ENCODE data around the gene CKAP5. TPM values are rescaled to one million over a fixed set of nuclear protein-coding genes. Genes with fewer than 3 reads are reported as not detected.
"Not testable (repeated sequence)": the region's sequence is repeated elsewhere in the genome, so short reads cannot be mapped to it uniquely, and the experiment has no call there.

Gene CKAP5
- total RNA-seq, 1 donor from 2014 or later, result 58.0 TPM

DNA sequence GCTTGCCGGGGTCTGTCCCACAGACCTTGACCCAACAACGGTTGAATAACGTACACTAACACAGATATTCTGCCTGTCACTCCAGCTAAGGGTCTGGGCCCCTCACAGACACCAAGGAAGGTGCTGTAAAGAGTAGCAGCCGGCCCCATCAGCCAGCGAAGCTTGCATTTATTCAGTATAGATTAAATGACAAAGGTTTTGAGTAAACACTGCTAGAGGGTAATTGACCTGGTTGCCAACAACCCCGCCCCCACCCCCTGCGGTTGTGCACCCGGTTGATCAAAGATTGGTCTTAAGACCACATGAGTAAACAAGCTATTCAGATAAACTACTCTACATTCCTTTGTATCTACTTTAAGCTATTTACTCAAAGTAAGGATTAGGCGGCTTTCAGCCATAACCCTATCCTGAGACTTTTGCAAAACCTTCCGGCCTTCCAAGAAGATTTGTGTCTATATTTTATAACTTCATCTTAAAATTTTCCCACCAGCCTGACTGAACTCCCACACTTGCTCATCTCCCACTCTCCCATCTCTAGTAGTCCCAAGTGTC, 4.8 kb upstream of the CKAP5 start:
- DNase-seq, result no peak

DNA sequence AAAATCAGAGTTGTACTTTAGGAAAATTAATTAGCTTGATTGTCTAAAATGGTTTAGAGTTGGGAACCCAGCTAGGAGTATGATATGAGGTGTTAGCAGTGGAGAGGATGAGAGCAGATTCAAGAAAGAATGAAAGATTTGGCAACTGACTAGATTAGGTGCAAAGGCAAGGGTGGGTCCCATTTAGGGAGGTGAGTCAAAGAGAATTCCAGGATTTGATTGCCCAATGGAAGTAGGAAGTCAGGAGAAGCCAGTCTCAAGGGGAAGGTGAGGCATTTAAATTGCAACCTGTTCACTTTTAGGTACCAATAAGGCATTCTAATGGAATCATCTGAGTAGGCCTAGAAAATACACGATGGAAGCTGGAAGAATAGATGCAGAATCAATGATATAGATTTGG, 3.6 kb upstream of the CKAP5 start:
- no peak for DNase-seq

GRCh38 chr11:46846510-46846830, 390 bp upstream of the CKAP5 start:
- no peak for DNase-seq

GRCh38 chr11:46845440-46845739, 690 bp downstream of the CKAP5 start:
- no peak for DNase-seq

DNA sequence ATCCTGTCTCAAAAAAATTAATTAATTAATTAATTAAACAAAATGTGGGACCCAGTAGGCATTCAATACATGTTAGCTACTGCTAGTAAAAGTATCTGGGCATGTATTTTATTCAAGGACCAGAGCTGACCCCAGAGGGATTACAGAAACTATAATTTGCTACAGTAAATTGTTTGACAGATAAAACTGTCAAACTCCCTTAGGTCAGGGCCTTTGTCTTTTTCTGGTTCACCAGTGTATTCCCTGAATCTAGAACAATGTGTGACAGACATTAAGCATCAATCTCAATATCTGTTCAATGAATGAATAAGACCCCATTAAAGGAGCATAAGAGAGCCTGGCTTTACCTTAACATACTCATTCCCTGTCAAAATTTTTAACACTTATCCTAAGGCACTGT, 6.0 kb downstream of the CKAP5 start:
- DNase-seq, result no peak

DNA sequence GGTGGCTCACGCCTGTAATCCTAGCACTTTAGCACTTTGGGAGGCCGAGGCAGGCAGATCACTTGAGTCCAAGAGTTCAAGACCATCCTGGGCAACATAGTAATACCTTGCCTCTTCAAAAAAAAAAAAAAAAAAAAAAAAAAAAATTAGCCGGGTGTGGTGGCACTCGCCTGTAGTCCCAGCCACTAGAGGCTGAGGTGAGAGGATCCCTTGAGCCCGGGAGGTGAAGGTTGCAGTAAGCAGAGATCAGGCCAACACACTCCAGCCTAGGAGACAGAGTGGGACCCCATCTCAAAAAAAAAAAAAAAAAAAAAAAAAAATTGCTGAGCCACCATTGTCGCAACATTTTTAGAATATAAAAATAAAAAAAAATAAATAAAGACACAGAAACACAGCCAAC, 7.6 kb downstream of the CKAP5 start:
- DNase-seq, result no peak

DNA sequence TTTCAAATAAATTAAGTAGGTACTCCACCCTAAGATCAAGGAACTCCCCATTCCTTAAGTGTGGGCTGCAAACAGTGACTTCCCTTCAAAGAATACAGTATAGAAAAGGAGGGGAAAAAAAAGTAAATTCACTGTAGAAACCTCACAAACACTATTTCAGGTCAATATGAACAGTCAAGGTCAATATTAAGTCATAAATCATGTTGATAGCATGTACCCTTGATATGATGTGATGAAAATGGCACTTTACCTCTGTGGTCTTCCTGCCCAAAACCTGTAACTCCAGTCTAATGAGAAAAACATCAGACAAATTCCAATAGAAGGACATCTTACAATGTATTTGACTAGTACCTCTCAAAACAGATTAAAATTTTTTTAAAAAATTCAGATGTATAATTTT, 8.2 kb downstream of the CKAP5 start:
- DNase-seq, result no peak

GRCh38 chr11:46836870-46837269, 9.2 kb downstream of the CKAP5 start:
- DNase-seq, result no peak

- DNase-seq, result no peak
Measured at GRCh38 chr11:46836431-46836830, 9.6 kb downstream of the CKAP5 start.

- DNase-seq, result no peak
Measured at GRCh38 chr11:46835897-46836296, 10.2 kb downstream of the CKAP5 start.

GRCh38 chr11:46834821-46835220, 11.3 kb downstream of the CKAP5 start:
- no peak for DNase-seq

DNA sequence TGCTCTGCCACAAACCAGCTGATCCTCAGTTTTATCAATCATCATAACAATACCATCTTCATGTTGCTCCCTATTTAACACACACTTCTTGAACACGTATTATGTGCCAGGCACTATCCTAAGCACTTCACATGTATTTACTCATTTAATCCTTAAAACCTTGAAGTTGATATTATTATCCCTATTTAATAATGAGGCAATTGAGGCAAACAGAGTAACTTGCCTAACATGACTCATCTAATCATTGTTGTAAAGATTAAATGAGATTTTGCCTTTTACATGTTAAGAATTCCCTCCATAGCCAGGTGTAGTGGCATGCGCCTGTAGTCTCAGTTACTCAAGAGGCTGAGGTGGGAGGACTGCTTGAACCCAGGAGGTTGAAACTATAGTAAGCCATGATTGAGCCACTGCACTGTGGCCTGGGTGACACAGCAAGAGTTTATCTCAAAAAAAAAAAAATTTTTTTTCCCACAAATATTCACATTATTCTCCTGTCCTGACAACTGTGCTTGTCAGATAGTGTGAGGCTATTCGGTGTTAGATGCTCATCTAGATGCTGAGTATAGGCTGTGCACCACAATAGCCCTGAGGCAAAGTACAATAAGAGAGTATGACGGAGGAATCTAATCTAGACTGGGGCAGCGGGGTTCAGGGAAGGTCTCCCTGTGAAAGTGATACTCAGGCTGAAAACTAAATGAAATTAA, 13.4 kb downstream of the CKAP5 start:
- no peak for DNase-seq

DNA sequence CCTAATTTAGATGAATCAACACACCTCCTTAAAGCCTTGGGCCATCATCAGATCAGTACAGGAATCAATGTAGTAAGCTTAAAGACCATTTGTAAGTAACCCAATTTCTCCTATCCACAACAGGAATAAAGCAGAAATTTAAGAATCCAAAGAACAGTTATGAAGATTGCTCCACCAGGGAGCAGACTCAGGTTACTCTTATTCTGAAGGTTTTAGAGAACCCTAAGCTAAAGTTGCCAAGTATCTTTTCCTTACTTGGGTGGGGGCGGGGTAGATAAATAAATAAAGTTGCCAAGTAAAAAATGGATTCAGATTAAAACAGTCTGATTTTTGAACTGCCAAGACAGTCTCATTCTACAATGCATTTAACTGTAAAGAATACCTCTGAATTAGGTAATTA, 18.1 kb downstream of the CKAP5 start:
- DNase-seq, result no peak

- peak; percentile 83 for DNase-seq
Measured at GRCh38 chr11:46826310-46827044, 19.6 kb downstream of the CKAP5 start.

- DNase-seq, result peak; percentile 70
Measured at GRCh38 chr11:46808799-46809431, 37.2 kb downstream of the CKAP5 start.

DNA sequence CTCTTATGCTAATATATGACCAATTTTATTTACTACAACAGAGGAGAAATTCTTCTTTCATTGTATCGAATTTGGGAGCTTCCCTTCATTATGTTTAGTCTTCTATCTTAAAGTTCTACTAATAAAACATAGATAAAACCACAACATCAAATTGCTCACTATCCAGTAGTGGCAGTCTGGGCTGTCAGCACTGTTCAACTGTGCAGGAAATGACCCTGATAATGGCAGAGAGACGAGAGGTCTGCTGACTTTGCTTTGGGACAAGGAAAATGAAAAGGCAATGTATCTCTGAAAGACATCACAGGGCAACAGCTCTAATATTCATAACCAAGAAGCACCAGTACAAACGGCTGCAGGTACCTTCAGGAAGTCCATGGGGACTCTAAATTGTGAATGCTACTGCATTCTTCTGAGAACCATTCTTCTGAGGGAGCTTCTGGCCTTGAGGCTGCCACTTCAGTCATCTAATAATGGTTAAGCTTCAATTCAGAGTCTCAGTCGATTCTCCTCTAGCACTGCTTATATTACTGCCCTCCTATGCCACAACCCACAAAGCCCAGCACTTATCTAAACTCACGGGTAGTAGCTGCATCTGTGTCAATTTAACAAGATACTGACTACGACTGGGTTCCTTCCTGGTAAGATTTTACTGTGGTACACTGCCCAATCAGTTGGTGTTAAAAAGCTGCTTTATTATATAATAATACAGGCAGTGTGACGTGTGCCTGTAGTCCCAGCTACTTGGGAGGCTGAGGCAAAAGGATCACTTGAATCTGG, 44.2 kb downstream of the CKAP5 start:
- peak; percentile 14 for DNase-seq

GRCh38 chr11:46800177-46800576, 45.9 kb downstream of the CKAP5 start:
- DNase-seq, result peak; percentile 43

DNA sequence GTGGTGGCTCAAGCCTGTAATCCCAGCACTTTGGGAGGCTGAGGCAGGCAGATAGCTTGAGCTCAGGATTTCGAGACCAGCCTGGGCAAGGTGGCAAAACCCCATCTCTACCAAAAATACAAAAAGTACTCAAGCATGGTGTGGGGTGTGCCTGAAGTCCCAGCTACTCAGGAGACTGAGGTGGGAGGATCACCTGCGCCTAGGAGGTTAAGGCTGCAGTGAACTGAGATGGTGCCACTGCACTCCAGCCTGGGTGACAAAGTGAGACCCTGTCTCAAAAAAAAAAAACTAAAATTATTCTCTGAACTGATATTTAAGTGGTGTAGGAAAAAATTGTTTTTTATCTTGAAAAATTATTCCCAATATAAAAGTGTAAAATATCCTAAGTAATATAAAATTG, 46.4 kb downstream of the CKAP5 start:
- not testable (repeated sequence) for DNase-seq

- DNase-seq, result no peak
Measured at GRCh38 chr11:46778416-46778815, 67.7 kb downstream of the CKAP5 start.

DNA sequence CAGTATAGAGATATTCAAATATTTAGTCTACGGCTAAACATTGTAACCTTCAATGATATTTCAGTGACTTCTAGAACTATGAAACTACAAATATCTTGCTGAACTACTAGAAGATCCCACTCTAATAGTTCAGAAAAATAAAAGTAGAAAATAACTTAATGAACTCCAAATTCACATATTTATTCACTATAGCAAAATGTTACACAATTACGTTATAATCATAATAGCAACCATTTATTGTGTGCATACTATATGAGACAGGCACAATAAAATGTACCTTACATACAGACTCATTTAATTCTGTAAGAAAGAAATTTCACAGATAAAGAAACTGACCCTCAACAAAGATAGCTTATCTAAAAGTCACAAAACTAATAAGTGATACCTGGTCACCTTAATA, 69.2 kb downstream of the CKAP5 start:
- DNase-seq, result no peak

- no peak for DNase-seq
Measured at GRCh38 chr11:46769636-46770221, 76.4 kb downstream of the CKAP5 start.

GRCh38 chr11:46766656-46767055, 79.4 kb downstream of the CKAP5 start:
- DNase-seq, result no peak

- DNase-seq, result no peak
Measured at GRCh38 chr11:46762248-46762647, 83.8 kb downstream of the CKAP5 start.

All from dermis blood vessel endothelial cell (primary cell).